ENCODE results near the gene ADAP1.
"Not testable (repeated sequence)": the region's sequence is repeated elsewhere in the genome, so short reads cannot be mapped to it uniquely, and the experiment has no call there.

The ADAP1 gene

DNA sequence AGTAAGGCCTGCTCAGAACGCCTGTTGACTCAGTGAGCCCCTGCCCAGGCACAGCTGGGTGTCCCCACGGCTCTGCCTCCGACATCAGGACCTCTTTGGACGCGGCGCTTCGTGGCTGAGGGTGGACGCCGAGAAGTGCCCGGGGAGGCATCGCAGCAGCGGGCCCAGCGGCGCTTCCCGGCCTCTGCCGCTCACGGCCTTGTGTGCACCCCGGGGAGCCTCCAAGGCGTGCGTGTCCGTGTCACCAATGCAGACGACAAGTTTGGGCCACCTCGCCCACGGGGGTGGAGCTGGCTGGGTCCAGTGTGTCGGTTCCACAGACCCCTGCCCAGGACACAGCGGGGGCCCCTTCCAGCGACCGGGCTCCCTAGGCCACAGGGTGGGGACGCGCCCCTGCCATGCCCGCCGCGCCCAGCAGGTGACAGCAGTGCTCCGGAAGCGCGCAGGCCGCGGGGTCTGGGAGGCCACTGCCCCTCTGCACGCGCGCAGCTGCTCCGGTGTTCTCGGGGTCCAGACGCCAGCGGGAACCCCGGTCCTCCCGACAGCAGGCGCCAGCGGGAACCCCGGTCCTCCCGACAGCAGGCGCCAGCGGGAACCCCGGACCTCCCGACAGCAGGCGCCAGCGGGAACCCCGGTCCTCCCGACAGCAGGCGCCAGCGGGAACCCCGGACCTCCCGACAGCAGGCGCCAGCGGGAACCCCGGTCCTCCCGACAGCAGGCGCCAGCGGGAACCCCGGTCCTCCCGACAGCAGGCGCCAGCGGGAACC lies 45.7 kb downstream of the ADAP1 start:
- in situ Hi-C loops (cut with MboI; ENCODE audit: low sequenced_read_pairs, unreplicated experiment), result not testable (repeated sequence)
- DNase-seq (ENCODE audit: low spot score), result peak; percentile 91
- TF ChIP-seq, protein P1, sequence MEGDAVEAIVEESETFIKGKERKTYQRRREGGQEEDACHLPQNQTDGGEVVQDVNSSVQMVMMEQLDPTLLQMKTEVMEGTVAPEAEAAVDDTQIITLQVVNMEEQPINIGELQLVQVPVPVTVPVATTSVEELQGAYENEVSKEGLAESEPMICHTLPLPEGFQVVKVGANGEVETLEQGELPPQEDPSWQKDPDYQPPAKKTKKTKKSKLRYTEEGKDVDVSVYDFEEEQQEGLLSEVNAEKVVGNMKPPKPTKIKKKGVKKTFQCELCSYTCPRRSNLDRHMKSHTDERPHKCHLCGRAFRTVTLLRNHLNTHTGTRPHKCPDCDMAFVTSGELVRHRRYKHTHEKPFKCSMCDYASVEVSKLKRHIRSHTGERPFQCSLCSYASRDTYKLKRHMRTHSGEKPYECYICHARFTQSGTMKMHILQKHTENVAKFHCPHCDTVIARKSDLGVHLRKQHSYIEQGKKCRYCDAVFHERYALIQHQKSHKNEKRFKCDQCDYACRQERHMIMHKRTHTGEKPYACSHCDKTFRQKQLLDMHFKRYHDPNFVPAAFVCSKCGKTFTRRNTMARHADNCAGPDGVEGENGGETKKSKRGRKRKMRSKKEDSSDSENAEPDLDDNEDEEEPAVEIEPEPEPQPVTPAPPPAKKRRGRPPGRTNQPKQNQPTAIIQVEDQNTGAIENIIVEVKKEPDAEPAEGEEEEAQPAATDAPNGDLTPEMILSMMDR (IDR thresholded peaks at IDR 0.05; ENCODE audit: borderline replicate concordance, control extremely low read depth, extremely low read depth, insufficient read depth, missing control alignments), result peak; percentile 98

DNA sequence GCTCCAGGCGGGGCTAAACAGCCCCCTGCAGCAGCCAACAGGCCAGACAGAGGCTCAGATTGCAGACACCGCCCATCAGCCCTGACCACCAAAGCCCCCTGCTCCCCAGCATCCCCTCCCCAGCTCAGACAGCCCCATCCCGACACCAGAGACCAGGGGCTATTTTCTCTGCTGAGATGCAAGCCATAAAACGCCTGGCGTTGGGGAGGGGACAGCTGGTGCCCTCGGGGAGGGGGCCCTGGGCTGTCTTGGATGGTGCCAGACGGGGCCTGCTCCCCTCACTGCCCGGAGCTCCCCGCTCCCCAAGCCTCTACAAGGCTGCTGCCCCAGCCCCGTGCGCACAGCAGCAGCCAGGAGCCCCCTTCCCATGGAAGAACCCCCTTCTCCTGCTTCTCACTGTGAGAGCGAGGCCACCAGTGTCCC lies 46.3 kb downstream of the ADAP1 start:
- no peak for DNase-seq (ENCODE audit: low spot score)
- TF ChIP-seq, protein P1 (IDR thresholded peaks at IDR 0.05; ENCODE audit: borderline replicate concordance, control extremely low read depth, extremely low read depth, insufficient read depth, missing control alignments), result no peak
- in situ Hi-C loops (cut with MboI; ENCODE audit: low sequenced_read_pairs, unreplicated experiment), result no loop called here

DNA sequence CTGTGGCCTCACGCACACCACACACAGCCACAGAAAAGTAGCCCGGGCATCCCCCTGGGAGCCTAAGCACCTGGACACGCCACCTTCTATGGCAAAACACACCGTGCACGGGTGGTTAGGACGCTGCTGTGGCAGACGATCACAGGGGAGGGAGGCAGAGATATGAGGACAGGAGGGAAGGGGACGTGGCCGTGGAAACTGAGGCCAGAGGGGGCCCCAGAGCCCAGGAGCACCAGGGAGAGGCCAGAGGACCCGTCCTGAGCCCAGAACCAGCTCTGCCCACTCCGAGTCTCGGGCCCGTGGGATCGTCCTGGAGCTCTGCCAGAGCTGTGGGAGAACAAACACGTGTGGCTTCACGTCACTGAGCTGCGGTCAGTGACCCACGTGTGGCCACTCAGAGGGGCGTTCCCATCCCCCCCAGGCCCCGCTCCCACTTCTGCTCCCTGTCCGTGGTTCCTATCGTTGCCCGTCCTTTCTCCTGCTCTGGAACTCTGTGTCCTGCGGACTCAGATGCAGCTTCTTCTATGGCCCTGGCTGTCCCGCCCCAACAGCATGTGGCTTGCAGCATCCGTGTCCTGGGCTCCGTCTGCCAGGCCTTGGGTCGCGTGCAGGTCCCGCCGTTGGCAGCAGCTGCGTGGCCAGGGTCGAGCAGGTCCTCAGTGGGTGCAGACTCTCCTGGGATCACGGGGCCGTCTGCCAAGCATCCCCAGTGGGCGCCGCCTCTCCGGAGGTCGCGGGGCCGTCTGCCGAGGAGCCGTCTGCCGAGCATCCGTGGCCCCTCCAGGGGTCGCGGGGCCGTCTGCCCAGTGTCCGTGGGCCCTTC lies 47.1 kb downstream of the ADAP1 start:
- in situ Hi-C loops (cut with MboI; ENCODE audit: low sequenced_read_pairs, unreplicated experiment), result no loop called here
- DNase-seq (ENCODE audit: low spot score), result no peak
- TF ChIP-seq, protein P1 (IDR thresholded peaks at IDR 0.05; ENCODE audit: borderline replicate concordance, control extremely low read depth, extremely low read depth, insufficient read depth, missing control alignments), result no peak

DNA sequence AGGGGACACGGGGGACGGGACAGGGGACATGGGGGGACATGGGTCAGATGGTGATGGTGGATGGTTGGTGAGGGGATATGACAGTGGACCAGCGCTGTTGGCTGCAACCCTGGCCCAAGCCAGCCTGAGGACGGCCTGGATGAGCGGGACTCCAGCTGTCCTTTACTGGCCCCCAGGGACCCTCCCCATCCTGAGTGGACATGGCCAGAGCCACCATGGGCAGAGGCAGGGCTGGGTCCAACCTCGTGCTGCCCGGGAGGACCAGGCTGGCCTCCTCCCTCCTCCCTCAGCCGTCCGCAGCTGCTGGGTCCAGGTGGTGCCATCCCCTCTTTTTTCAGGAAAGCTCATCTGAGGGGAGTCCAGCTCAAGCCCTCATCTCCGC lies 47.7 kb downstream of the ADAP1 start:
- in situ Hi-C loops (cut with MboI; ENCODE audit: low sequenced_read_pairs, unreplicated experiment), result no loop called here
- TF ChIP-seq, protein P1 (IDR thresholded peaks at IDR 0.05; ENCODE audit: borderline replicate concordance, control extremely low read depth, extremely low read depth, insufficient read depth, missing control alignments), result no peak
- no peak for DNase-seq (ENCODE audit: low spot score)

DNA sequence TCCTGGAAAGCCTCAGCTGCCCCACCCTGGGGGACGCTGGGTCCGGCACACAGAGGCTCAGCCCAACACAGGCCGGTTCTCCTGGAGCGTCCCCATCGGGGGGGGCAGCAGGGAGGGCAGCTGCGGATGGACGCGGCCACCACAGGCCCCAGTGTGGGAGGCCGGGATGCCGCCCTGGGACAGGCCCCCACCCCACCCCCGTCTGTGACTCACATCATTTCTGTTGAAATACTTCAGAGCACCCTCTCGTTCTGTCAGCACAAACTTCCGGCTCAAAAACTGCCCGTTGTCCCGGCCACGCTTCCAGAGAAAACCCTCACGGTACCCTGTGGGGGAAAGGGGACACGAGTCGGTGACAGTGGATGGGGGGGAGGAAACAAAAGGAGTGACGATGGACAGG lies 49.6 kb downstream of the ADAP1 start:
- TF ChIP-seq, protein P1 (IDR thresholded peaks at IDR 0.05; ENCODE audit: borderline replicate concordance, control extremely low read depth, extremely low read depth, insufficient read depth, missing control alignments), result no peak
- no peak for DNase-seq (ENCODE audit: low spot score)
- in situ Hi-C loops (cut with MboI; ENCODE audit: low sequenced_read_pairs, unreplicated experiment), result no loop called here

DNA sequence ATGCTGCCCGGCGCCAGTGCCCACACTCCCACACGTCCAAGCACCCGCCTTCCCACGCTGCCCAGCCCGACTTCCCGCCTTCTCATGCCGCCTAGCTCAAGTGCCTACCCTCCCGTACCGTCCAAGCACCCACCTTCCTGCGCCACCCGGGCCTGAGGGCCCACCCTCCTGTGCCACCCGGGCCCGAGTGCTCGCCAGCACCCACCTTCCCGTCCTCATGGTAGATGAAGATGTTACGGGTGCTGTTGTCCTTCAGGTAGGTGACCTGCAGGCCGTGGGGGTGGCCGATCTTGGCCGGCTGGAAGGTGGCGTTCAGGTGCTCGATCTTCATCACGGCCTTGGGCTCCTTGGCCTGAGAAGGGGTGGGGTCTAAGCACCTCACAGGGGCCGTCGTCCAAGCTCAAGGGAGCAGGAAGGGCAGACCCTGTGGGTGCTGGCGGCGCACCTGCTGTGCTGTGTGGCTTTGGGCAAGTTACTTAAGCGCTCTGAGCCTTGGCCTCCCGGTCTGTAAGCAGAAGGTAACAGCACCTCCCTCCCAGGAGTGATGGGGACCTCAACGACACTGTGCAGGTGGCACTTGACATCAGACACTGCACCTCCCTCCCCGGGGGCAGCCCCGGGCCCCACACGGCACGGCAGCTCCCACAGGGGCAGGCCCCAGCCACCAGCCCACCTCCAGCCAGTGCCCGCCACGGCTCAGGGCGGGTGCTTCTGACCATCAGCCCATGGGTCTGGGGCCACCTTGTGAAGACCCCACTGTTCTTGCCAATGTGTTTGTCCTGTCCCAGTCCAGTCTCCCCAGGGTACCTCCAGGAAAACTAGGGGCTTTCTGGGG lies 50.3 kb downstream of the ADAP1 start:
- no peak for DNase-seq (ENCODE audit: low spot score)
- in situ Hi-C loops (cut with MboI; ENCODE audit: low sequenced_read_pairs, unreplicated experiment), result no loop called here
- TF ChIP-seq, protein P1 (IDR thresholded peaks at IDR 0.05; ENCODE audit: borderline replicate concordance, control extremely low read depth, extremely low read depth, insufficient read depth, missing control alignments), result no peak
